Astrocyte (in vitro differentiated cells and primary cell): ENCODE measurements around the gene MEP1A.

ENCODE experiments used
- EZH2 ChIP-seq: IDR thresholded peaks from 2 replicates; pipeline ENCODE4 v1.6.1; 2012; ENCODE audit warnings: mild to moderate bottlenecking, low read length, inconsistent platforms; ENCODE audit not compliant: insufficient read depth
- TF ChIP-seq, protein P1 (sequence below): IDR thresholded peaks from 2 replicates; pipeline ENCODE4 v1.5.1; 2011; ENCODE audit warnings: low read depth, mild to moderate bottlenecking, inconsistent platforms, low read length, moderate library complexity; ENCODE audit not compliant: insufficient read depth

DNA sequence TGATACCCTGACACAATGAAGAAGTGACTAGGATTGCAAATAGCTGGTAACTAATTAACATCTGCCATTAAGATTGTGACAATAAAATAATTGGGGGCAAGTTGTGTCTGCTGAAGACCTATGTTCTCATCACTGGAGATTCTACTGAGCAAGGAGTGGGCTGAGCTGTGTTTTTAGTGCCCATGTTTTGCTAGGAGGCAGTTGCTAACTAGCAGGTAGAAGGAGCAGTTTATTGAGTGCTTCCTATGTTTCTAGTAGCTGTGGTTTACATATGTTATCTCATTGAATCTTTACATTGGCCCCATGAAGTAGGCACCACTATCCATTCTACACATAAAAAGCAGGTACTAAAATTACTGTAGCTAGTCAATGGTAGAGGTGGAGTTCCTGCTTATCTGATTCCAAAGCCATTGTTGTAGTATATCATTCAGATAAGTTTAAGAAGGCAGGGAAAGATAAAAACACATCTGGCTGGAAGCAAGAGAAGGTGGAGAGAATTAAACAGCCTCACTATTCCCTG, 2.8 kb upstream of the MEP1A start:
- TF ChIP-seq, protein P1, sequence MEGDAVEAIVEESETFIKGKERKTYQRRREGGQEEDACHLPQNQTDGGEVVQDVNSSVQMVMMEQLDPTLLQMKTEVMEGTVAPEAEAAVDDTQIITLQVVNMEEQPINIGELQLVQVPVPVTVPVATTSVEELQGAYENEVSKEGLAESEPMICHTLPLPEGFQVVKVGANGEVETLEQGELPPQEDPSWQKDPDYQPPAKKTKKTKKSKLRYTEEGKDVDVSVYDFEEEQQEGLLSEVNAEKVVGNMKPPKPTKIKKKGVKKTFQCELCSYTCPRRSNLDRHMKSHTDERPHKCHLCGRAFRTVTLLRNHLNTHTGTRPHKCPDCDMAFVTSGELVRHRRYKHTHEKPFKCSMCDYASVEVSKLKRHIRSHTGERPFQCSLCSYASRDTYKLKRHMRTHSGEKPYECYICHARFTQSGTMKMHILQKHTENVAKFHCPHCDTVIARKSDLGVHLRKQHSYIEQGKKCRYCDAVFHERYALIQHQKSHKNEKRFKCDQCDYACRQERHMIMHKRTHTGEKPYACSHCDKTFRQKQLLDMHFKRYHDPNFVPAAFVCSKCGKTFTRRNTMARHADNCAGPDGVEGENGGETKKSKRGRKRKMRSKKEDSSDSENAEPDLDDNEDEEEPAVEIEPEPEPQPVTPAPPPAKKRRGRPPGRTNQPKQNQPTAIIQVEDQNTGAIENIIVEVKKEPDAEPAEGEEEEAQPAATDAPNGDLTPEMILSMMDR = no peak
- no peak for TF ChIP-seq EZH2
